ENCODE results near the gene EPS15. TPM values are rescaled to one million over a fixed set of nuclear protein-coding genes. Genes with fewer than 3 reads are reported as not detected.

The EPS15 gene
- total RNA-seq, 1 donor from 2014 or later: 55.0 TPM

DNA sequence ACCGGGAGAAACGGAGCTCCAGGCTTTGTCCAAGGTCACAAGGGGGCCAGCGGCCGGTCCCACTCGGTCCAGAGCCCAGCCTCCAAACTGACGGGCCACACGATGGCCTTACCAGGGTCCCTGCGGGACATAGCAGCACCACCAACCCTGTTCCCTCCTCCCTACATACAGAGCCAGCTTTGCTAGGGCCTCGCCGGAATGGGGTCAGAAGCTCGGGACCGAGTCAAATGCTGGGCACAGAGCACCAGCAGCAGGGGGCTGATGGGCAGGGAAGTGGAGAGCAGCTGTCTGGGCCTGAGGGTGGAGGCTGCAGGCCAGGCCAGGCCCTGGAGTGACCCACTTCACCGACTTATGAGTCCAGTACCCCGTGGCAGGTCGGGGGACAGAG, 173.8 kb downstream of the EPS15 start:
- DNase-seq: no peak
- intact Hi-C loops (cut with micrococcal nuclease): no loop called here

DNA sequence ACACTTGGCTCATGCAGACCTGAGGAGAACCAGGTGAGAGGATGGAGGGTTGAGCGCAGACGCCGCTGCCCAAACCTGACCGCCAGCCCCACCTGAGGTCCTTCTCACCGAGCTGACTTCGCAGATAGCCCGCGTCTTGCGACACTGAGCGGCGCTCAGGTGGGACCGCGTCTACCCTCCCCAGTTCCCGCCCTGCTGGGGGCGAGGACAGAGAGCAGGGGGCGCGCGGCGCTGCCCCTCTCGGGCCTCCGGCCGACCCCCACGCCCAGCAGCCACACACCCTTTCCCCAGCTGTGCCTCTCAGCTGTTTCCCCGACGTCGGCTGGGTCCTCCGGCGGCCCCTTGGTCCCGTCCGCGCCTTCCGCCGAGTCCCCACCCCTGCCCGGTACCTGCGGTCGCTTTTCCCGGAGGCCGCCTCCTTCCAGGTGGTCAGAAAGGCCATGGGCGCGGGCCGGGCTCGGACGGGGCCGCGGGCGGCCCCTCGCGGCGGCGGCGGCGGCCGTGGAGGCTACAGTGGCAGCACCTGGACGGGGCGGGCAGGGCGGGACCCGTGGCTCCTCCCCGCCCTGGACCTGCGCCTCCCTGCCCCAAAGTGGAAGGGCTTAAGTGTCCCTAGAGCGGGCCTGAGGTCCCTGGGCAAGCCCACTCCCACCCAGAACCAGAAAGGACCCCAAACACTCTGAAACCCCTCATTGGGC, 174.3 kb downstream of the EPS15 start:
- peaks cover 48% of the 10 kb centered on the region for H3K27me3 Mint-ChIP-seq
- no peaks in the 10 kb centered on the region for H3K9me3 Mint-ChIP-seq
- H3K4me3 Mint-ChIP-seq: no peak overlapping the region
- H3K36me3 Mint-ChIP-seq (ENCODE audit: low read depth): no peaks in the 10 kb centered on the region
- H3K4me1 Mint-ChIP-seq: peaks cover 2% of the 10 kb centered on the region
- intact Hi-C loops (cut with micrococcal nuclease): no loop called here
- no peak for DNase-seq
- no peak overlapping the region for H3K27ac Mint-ChIP-seq

More for the DNA sequence above, 173.8 kb downstream of the EPS15 start:
- Mint-ChIP-seq H3K4me1 (peaks cover 2% of the 10 kb centered on the region), H3K27me3 (peaks cover 48% of the 10 kb centered on the region), H3K9me3 (no peaks in the 10 kb centered on the region), H3K36me3 (ENCODE audit: low read depth) (no peaks in the 10 kb centered on the region), H3K27ac (no peak overlapping the region), H3K4me3 (no peak overlapping the region)

DNA sequence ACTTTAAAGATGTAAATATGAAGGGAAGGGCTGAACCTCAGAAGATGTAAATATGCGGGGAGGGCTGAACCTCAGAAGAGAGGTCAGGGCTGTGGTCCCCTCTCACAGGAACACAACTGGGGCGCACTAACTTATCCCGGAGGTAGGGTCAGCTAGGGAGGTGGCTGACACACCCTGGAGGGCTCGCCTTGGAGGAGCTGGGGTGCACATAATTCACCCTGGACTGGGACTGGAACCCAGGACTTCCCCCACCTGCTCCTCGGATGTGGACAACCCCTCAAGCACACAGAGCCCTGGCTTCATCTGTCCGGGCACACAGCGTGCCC, 174.8 kb downstream of the EPS15 start:
- intact Hi-C loops (cut with micrococcal nuclease): no loop called here
- no peaks in the 10 kb centered on the region for H3K9me3 Mint-ChIP-seq
- H3K27me3 Mint-ChIP-seq: peaks cover 48% of the 10 kb centered on the region
- peaks cover 2% of the 10 kb centered on the region for H3K4me1 Mint-ChIP-seq
- no peaks in the 10 kb centered on the region for H3K36me3 Mint-ChIP-seq (ENCODE audit: low read depth)
- H3K4me3 Mint-ChIP-seq: no peak overlapping the region
- DNase-seq: no peak
- H3K27ac Mint-ChIP-seq: no peak overlapping the region

DNA sequence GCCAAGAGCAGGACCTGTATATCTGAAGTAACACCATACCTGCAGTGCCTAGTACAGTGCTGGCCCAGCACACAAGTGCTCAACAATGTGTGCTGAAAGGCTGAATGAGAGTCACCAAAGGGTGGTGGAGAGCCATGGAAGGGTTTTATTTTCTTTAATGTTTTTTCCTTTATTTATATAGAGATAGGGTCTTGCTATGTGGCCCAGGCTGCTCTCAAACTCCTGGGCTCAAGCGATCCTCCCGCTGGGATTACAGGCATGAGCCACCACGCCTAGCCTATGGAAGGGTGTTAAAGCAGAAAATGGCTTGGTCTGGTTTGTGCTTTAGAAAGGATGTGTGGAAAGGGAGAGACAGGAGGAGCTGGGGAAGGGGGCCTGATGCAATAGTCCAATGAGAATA, 175.4 kb downstream of the EPS15 start:
- Mint-ChIP-seq H3K4me1 (peaks cover 2% of the 10 kb centered on the region), H3K27ac (no peak overlapping the region), H3K9me3 (no peaks in the 10 kb centered on the region), H3K4me3 (no peak overlapping the region), H3K36me3 (ENCODE audit: low read depth) (no peaks in the 10 kb centered on the region), H3K27me3 (peaks cover 48% of the 10 kb centered on the region)
- DNase-seq: no peak
- intact Hi-C loops (cut with micrococcal nuclease): no loop called here

DNA sequence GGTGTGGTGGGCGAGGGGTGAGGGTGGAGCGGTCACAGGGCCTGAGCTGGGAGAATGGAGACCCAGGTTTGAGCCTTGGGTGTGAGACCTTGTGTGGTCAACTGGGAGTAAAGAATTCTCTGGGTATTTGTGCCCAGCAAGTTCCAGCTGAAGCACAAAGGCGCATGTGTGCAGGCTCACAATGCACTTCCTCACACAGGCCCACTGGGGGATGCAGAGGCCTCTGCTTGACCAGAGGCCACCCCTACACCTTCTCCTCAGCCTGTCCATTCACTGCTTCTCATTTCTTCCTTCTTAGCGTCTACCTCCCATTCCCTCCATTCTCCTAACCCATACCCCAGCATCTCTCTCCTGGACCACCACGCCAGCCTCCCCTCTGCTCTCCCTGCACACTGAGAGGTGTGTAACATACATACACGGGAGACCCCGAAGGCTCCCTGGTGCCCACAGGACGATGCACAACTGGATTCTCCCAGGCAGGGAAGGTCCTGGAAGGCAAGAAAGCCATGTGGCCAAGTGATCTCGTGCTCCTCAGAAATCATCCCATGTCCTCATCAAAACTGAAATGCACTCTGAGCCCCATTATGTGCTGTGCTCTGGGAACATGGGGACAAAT, 176.4 kb downstream of the EPS15 start:
- no peaks in the 10 kb centered on the region for H3K36me3 Mint-ChIP-seq (ENCODE audit: low read depth)
- peaks cover 50% of the 10 kb centered on the region for H3K27me3 Mint-ChIP-seq
- H3K27ac Mint-ChIP-seq: no peak overlapping the region
- no peak for DNase-seq
- H3K9me3 Mint-ChIP-seq: no peaks in the 10 kb centered on the region
- peaks cover 2% of the 10 kb centered on the region for H3K4me1 Mint-ChIP-seq
- no peak overlapping the region for H3K4me3 Mint-ChIP-seq
- intact Hi-C loops (cut with micrococcal nuclease): no loop called here

DNA sequence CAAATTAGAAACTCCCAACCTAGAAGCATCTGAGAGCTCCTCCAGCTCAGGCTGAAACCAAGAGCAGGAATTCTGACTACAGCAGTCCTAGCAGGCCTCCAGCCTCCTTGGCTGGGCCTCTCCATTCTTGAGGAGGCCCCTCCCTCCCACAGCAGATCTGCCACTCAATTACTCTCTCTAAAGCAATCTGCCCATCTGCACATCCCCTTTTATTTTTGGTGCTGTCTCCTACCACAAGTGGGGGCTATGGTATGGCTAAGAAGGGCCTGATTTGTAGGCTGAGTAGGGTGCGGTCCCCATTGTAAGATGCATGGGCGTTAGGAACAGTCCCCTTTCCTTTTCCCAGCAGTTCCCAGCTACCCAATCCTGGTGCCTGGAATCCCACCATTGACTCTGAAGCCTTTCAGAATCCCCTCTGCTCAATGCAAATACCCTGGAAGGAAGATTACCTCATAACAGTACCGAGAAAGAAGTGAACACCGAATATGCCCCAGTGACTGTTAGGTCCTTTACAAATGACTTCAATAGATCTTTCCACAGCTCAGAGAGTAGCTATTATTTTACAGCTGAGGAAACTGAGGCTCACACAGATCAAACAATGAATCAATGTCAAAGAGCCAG, 177.1 kb downstream of the EPS15 start:
- intact Hi-C loops (cut with micrococcal nuclease): no loop called here
- Mint-ChIP-seq H3K27ac (no peak overlapping the region), H3K9me3 (no peaks in the 10 kb centered on the region), H3K4me1 (peaks cover 2% of the 10 kb centered on the region), H3K36me3 (ENCODE audit: low read depth) (no peaks in the 10 kb centered on the region), H3K4me3 (no peak overlapping the region), H3K27me3 (peaks cover 44% of the 10 kb centered on the region)
- DNase-seq: no peak

DNA sequence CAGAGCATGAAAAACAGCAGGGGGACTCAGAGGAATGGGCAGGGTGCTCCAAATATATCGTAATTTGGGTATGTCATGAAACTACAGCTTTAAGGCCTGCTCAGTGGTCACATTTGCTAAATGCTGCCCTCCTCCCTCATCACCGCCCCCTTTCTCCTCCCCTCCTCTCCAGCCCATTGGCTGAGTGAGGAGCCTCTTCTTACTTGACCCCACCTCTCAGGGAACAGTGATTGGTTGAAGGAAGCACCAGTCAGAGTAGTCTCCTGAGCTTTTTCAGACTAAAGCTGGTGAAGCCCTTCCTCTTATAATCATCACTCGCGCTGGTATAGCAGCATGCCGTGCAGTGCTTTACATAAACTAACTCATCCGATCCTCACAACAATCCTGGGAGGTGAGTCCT, 178.7 kb downstream of the EPS15 start:
- intact Hi-C loops (cut with micrococcal nuclease): no loop called here
- Mint-ChIP-seq H3K27me3 (peaks cover 29% of the 10 kb centered on the region), H3K4me1 (peaks cover 2% of the 10 kb centered on the region), H3K27ac (no peak overlapping the region), H3K4me3 (no peak overlapping the region), H3K9me3 (no peaks in the 10 kb centered on the region), H3K36me3 (ENCODE audit: low read depth) (no peaks in the 10 kb centered on the region)
- no peak for DNase-seq

DNA sequence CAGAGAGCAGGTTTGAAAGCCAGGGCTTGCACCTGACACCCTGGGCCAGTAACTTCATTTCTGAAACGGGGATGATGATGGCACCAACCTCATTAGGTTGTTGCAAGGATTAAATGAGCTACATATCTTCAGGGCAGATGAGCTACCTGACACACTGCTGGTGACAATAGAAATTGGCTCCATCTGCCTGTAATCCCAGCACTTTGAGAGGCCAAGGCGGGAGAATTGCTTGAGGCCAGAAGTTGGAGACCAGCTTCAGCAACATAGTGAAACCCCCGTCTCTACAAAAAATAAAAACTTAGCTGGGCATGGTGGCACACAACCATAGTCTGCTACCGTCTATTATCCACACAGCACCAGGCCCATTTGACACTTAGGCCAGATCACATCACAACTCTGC, 182.4 kb downstream of the EPS15 start:
- H3K36me3 Mint-ChIP-seq (ENCODE audit: low read depth): no peaks in the 10 kb centered on the region
- no peak overlapping the region for H3K4me3 Mint-ChIP-seq
- intact Hi-C loops (cut with micrococcal nuclease): no loop called here
- no peaks in the 10 kb centered on the region for H3K9me3 Mint-ChIP-seq
- peaks cover 6% of the 10 kb centered on the region for H3K27me3 Mint-ChIP-seq
- H3K27ac Mint-ChIP-seq: no peak overlapping the region
- peaks cover 2% of the 10 kb centered on the region for H3K4me1 Mint-ChIP-seq
- DNase-seq: no peak

DNA sequence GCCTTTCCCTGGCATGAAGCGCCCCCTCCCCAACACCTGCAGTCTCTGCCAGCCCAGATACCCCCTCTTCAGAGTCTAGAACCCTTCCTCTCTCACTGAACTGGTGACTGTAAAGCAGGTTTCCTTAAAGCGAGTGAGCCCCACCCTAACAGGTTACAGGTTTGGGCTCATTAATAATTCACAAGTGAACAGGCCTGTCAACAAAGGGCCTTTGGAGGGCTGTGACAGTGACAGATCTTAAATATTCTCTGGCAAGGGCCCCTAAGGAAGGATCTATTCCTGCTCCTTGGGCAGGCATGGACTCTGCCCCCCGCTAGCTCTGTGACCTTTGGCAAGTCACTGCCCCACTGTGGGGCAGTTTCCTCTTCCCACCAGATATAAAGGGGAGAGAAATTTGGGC, 183.1 kb downstream of the EPS15 start:
- Mint-ChIP-seq H3K27me3 (peaks cover 13% of the 10 kb centered on the region), H3K4me1 (peaks cover 6% of the 10 kb centered on the region), H3K4me3 (no peak overlapping the region), H3K9me3 (no peaks in the 10 kb centered on the region), H3K27ac (no peak overlapping the region), H3K36me3 (ENCODE audit: low read depth) (no peaks in the 10 kb centered on the region)
- intact Hi-C loops (cut with micrococcal nuclease): no loop called here
- DNase-seq: no peak

DNA sequence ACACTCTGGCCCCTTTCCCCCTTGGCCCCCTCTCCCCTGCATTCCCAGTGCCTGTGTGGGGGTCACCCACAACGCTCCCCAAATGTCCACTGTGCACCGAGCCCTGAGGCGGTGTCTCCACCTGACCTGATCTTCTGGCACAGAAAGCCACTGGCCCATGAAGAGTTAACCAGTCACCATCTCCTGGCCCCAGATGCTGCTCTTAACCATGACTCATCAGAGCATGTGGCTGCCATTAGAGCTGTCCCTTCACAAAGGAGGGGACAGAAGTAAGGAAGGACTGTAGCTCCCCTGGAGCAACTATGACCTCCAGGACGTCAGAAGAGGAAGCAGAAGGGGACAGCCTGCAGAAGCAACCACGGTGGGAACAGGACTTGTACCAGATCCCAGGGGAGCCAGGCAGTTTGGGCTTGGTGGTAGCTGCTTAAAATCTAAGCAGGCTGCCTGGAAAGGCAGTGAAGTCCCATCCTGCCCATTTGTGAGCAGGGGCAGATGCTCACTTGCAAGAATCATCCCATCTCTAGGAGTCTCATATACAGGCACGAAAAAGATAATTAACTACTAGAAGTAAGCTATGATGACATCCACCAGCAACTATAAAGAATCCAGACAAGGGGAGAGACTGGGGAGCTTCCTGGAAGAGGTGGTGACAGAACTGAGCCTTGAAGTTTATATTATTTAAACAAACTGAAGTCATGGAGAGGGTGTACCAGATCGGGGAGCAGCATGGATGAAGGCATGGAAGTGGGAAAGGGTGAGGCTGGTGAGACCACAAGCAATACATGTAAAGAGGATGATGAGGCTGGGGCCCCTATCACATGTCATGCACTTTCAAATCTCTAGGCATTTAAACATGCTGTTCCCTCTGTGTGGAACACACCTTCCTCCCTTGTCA, 187.6 kb downstream of the EPS15 start:
- Mint-ChIP-seq H3K36me3 (ENCODE audit: low read depth) (no peaks in the 10 kb centered on the region), H3K9me3 (no peaks in the 10 kb centered on the region), H3K4me3 (peak overlapping the region; percentile 67), H3K27ac (no peak overlapping the region), H3K4me1 (peaks cover 12% of the 10 kb centered on the region), H3K27me3 (peaks cover 29% of the 10 kb centered on the region)
- no peak for DNase-seq
- intact Hi-C loops (cut with micrococcal nuclease): no loop called here

DNA sequence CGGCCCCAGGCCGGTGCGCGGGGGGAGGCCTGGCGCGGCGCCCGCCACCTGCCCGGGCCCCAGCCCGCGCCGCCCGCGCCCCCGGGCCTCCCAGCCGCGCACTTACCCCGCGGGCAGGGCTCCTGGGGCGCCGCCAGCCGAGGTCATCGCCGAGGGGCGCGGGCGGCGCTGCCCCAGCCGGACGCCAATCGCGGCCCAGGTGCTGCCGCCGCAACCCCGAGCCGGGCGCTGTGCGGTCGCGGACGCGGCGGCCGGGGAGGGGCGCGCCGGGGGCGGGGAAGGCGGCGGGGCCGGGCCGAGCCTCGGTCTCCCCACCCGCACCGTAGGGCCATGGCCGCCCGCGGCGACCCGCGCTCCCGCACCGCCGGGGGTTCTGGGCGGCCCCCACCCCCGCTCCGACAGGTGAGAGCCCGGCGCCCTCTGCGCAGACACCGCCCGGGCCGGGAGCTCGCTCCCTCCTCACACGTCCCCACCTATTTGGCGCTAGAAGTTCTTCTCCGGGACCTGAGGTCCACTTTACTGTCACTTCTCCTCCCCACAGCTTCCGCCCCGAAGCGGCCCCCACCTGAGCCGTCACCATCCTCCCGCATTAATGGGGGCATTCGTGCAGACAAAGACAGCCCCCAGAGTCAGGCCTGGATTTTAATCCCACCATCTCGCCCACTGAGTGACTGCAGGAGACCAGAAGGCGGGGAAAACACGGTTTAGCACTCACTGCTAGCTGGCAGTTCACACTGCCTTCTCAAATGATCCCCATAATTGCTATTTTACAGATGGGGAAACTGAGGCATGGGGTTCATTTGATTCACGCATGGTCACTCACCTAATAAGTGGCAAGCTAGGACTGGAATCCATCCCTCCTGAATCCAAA, 188.5 kb downstream of the EPS15 start, which contains the start of gene TTC39A:
Gene TTC39A, minus strand, starts transcription at position 232 of the 871 bp plus-strand sequence. Its CDS starts 85 bp downstream, at position 147.
- H3K4me3 Mint-ChIP-seq: peak within 1 kb of the TSS; percentile 67
- peaks cover 12% of the 10 kb centered on the region for H3K4me1 Mint-ChIP-seq
- no peaks in the 10 kb centered on the region for H3K9me3 Mint-ChIP-seq
- H3K36me3 Mint-ChIP-seq (ENCODE audit: low read depth): no peaks in the 10 kb centered on the region
- H3K27ac Mint-ChIP-seq: no peak within 1 kb of the TSS
- peaks cover 34% of the 10 kb centered on the region for H3K27me3 Mint-ChIP-seq
- DNase-seq: no peak
- intact Hi-C loops (cut with micrococcal nuclease): no loop called here

DNA sequence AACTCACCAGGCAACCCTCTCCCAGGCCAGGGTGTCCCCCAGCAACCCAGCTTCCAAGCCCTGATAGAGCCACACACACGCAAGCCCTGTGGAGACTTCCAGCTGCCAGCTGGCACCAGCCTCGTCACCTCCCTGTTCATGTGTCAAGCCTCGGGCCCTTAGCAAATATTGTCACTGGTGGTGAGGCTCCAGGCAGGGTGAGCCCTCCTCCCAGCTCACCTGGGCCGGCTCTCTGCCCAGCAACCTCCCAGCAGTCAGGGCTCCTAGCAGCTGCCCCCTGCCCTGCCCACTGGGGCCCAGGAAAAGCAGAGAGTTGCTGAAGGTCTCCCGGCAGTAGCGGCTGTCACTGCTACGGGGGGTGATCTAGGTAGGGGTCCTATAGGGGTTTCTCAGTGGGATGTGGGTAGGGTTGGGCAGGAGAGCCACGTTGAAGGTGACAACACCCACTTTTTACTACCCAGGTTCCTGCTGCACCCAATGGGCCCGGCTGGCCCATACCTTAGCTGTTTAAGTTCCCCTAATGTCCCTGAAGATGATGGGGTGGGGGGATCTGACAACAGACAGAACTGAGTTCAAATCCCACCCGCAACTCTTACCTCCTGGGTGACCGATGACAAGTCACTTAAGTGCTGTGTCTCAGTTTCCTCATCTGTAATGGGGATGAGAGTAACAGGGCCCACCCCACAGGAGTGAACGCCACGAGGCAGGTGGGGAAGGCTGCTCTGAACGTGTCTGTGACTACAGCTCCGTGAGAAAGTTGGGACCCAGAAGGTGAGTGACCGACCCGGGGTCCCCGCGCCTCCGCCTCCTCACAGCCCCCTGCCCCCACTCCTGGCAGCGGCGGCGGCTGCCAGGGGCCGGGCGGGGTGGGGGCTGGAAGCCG, 189.4 kb downstream of the EPS15 start:
- Mint-ChIP-seq H3K4me1 (peaks cover 12% of the 10 kb centered on the region), H3K36me3 (ENCODE audit: low read depth) (no peaks in the 10 kb centered on the region), H3K4me3 (peak overlapping the region; percentile 25), H3K9me3 (no peaks in the 10 kb centered on the region), H3K27me3 (peaks cover 34% of the 10 kb centered on the region), H3K27ac (no peak overlapping the region)
- intact Hi-C loops (cut with micrococcal nuclease): no loop called here
- no peak for DNase-seq

Data from activated CD4-positive, alpha-beta T cell treated with anti-CD3 and anti-CD28 coated beads, Interleukin-2, amount 10 ng/mL, durations not matched to agents 24 days and 14 days (primary cell).